Measurements from ENCODE around the gene SPATS2L.

- TF ChIP-seq CTCF (IDR thresholded peaks at IDR 0.05) (no peak), POLR2A (IDR thresholded peaks at IDR 0.05) (no peak), POLR2AphosphoS5 (IDR thresholded peaks at IDR 0.05) (no peak)
Measured at GRCh38 chr2:200459101-200459500, 152.6 kb downstream of the SPATS2L start.

Measured in breast epithelium (tissue), 3 donors.